ENCODE data around the gene ZIC1.

ZIC1 gene

DNA sequence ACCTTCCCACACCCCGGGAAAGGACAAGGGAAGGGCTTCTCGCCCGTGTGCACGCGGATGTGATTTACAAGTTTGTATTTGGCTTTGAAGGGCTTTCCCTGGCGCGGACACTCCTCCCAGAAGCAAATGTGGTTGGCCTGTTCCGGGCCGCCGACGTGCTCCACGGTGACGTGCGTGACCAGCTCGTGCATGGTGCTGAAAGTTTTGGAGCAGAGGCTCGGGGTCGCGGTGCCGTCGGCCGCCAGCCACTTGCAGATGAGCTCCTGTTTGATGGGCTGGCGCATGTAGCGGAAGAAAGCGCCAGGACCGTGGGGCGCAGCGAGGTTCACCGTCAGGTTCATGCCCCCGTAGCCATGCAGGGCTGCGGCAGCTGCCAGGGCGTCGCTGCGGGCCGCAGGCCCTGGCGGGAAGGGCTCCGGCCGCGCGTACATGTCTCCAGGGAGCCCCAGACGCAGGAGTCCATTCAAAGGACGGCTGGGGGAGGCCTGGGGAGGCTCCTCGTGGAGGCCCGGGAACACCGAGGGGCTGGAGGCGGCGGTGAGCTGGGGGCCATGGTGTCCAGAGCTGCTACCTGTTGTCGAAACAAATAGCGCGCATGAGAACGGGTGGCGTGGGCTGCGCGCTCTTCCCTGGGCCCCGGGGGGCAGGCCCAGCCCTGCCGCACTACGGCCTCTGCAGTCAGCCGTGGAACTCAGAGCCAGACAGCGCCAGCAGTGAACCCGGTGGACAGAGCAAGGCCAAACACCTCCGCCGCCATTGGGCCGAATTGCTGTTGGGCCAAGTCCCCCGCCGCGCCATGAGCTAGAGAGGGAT, 13.1 kb upstream of the ZIC1 start:
- DNase-seq (ENCODE audit: low read depth): no peak

- DNase-seq (ENCODE audit: low read depth): no peak
These were observed 12.5 kb upstream of the ZIC1 start for GRCh38 chr3:147396712-147397046.

- no peak for DNase-seq (ENCODE audit: low read depth)
These were observed 11.8 kb upstream of the ZIC1 start for GRCh38 chr3:147397155-147397874.

DNA sequence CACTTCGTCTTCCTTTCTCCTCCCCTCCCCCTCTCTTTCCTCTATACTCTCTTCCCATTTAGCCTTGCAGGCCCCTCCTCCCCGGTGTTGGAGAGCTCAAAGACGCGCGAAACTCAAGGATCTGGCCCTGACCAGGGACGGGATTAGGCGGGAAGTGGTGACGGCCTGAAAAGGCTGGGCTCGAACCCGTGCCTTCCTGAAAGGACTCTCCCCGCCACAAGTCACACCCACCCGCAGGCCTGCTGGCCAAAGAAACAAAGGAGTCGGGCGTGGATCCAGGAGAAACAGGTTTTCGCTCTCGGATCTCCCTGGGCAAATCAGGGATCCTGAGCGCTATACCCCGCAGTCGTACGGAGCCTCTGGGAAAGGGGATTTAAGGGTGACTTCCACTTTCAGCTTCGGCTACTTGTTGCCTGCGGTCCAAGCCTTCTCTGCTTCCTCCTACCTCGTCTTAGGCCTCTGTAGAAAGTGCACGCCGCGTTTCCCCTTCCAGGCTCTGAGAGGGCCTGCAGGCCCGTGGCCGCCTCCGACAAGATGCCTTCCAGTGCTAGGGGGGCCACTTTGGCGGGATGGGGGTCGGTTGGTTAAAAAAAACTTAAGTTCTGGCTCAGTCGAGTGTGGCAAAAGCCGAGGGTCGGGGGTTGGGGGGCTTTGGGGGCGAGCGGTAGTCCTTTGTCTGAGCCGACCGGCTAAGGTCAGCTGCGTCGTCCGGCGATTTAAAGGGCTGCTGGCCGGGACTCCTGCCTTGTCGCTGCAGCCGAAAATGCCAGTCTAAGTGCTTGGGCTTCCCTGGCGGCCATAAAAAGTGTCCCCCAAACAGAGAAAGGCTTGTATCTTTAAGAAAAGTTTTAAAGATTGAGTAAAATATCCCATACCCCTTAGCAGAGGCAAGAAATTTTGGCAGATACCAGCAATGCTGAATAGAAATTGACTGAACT, 11.0 kb upstream of the ZIC1 start:
- no peak for DNase-seq (ENCODE audit: low read depth)

GRCh38 chr3:147398813-147399534, 10.2 kb upstream of the ZIC1 start:
- DNase-seq (ENCODE audit: low read depth): no peak

- DNase-seq (ENCODE audit: low read depth): peak; percentile 70
These were observed 9.1 kb upstream of the ZIC1 start for GRCh38 chr3:147400111-147400510.

DNA sequence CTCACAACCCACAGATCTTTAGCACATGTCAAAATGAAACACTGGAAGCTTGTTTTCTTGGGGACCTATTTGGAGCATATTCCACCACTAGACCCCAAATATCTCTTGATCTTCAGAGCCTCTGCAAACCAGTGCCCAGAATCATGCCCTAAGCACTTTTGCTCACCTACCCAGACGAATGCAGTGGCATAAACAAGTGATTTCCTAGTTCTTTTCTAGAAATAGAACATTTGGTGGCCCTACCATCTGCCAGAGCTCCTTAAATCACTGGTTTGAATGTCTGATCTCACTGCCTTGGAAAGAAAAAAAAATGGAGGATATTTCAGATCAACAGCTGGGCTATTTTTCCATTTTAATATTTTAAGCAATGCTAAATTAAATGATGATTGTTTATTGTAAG, 8.2 kb upstream of the ZIC1 start:
- DNase-seq (ENCODE audit: low read depth): no peak

DNA sequence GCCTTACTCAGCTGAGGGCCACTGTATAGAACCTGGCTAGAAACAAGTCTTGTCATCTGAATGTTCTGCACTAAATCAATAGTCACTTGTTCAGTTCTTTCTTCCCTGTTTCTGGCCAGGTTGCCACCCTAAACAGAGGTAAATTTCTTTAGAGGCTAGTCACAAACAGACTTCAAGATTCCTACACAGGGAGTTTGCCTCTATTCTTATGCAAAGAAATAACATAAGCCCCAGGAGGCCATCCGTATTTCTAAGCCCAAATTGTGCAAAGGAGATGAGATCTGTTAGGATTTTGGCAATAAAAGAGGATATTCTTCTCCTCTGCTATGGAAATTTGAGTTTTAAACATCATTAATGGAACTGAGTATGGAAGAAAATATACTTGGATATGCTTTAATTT, 7.7 kb upstream of the ZIC1 start:
- DNase-seq (ENCODE audit: low read depth): no peak

- no peak for DNase-seq (ENCODE audit: low read depth)
These were observed 7.0 kb upstream of the ZIC1 start for GRCh38 chr3:147402159-147402558.

- no peak for DNase-seq (ENCODE audit: low read depth)
These were observed 5.7 kb upstream of the ZIC1 start for GRCh38 chr3:147403511-147403910.

- DNase-seq (ENCODE audit: low read depth): no peak
These were observed 5.0 kb upstream of the ZIC1 start for GRCh38 chr3:147404000-147404799.

DNA sequence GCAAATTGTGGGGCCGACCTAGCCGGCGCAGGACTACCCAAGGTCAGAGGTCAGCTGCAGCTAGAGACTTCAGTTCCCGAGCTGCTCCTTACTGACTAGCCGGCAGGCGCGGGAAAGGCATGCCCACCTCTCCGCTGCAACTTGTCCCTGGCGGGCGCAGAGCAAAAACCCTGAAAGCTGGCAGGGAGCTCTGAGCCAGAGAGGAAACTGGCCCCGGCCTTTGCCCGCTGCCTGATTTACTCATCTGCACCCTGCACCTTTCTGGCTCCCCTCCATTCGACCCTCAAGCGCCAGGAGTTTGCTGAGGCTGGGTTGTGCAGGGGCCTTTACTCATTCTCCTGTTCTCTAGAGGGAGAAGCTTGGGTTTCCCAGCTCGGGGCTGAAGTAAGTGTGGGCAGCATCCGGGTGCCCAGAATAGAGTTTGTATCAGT, 4.3 kb upstream of the ZIC1 start:
- DNase-seq (ENCODE audit: low read depth): no peak

DNA sequence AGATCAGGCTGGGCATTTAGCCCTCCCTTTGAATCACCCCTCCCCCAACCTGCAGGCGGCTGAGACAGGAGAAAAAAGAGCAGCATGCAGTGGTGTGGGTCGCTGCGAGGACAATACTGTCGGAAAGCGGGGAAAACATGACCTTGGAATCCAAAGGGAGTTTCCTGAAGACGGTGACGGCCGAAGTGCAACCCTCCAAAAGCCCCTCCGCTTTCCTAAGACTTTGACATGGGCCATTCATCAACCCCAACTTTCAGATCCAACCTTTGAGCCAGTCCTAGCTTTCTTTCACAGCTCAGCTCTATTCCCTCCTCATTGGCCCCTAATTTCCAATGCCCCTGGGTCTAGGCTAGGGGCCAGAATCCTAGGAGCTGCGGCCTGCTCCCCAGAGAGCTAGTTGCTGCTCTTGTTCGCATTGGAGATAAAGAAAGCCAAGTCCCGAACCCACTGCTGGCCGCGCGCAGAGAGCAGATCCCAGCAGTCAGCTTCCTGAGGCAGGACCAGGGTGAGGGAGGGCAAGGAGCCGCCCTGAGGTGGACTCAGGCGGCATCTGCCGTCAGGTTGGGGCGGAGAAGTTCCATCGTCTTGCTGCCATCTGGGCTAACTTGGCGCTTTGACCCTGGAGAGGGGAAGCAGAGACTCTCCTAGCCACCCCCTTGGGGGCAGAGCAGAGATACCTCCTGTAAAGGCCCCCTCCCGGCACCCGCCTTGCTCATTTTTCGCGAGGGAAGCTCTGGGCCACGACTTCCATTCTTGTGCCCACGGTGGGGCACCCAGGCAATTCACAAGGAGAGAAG, 3.7 kb upstream of the ZIC1 start:
- no peak for DNase-seq (ENCODE audit: low read depth)

- no peak for DNase-seq (ENCODE audit: low read depth)
These were observed 2.9 kb upstream of the ZIC1 start, which contains the start of gene ZIC4 for GRCh38 chr3:147406028-147406931. ZIC4 (minus strand) TSS chr3:147406543; CDS start chr3:147402797, 3,746 bp downstream.

DNA sequence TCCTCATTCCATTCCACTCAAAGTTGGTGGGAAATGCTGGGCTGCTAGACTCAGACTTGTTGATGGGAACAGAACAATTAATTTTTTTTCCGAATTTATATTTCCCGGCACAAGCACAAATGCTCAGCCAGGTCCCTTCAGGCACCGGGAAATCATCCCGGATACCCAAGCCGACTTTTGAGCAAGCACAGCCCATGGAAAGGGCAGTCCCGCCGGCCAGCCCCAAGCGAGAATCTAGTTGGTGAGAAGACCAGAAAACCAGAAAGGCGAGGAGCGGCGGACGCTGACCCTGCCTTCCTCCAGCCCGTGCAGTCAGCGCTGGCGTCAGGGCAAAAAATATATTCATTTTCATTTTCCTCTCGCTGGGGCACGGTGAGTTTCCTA, 2.1 kb upstream of the ZIC1 start:
- DNase-seq (ENCODE audit: low read depth): no peak

GRCh38 chr3:147407498-147408187, 1.5 kb upstream of the ZIC1 start:
- no peak for DNase-seq (ENCODE audit: low read depth)

DNA sequence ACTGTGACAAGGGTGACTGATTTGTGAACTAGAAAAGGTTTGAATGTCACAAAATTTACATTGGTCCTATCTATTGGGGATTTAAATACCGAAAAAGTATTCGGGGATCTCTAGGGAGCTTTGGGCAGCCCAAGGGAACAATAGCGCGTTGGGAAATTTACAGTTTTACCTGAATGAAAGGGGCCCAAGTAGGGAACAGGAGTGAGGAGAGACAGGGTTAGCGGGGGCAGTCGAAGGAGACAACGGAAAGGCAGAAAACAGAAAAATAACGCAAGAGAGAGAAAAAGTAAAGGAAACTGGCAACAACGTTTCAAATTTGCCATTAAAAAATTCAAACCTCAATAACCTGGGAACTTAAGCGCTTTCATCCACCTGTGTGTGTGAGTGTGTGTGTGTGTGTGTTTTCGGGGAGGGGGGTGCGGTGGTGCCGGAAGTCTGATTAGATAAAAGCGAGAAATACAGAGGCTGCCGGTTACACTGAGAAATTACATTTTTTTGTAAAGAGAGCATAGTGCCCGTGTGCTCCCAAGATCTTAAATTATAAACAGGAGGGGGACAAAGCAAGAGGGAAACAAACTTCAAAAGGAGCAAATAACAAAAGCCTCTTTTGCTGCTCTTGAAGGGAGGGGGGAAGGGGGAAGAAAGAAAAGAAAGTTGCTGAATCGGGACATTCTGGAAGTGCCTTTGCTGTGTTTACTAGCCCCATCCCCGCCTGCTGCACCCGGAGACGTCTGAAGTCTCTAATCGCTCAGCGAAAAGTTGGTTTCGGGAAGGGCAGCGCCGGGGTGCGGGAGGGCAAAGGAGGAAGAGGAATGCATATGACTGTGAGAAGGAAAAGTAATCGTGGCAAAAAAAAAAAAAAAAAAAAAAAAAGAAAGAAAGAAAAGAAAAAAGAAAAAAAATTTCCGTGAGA, 721 bp upstream of the ZIC1 start:
- DNase-seq (ENCODE audit: low read depth): peak; percentile 62
